Measurements from ENCODE around the gene RNF150. TPM values are rescaled to one million over a fixed set of nuclear protein-coding genes. Genes with fewer than 3 reads are reported as not detected.
"Not testable (repeated sequence)": the region's sequence is repeated elsewhere in the genome, so short reads cannot be mapped to it uniquely, and the experiment has no call there.

RNF150 gene
- total RNA-seq, 1 donor from 2014 or later: under 0.01 TPM

DNA sequence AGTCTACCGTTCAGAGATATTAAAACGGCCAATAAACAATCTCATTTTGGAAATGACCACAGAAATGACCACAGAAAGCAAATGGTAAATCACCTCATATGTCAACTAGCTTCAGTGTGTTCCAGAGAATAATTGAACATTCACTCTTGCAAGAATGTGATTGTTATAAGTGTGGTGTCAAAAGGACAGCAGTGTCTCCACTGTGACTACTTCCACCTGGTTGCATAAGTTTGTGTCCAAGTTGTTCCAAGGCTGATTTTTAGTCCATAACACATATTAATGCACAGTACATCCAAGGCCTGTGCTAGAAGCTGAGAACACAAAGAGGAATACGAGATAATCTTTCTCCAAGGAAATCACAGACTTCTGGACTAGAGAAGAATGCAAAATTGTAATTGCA, 37.4 kb upstream of the RNF150 start:
- no peak overlapping the region for H3K4me3 ChIP-seq (ENCODE audit: low read depth, low read length)
- TF ChIP-seq, protein P1, sequence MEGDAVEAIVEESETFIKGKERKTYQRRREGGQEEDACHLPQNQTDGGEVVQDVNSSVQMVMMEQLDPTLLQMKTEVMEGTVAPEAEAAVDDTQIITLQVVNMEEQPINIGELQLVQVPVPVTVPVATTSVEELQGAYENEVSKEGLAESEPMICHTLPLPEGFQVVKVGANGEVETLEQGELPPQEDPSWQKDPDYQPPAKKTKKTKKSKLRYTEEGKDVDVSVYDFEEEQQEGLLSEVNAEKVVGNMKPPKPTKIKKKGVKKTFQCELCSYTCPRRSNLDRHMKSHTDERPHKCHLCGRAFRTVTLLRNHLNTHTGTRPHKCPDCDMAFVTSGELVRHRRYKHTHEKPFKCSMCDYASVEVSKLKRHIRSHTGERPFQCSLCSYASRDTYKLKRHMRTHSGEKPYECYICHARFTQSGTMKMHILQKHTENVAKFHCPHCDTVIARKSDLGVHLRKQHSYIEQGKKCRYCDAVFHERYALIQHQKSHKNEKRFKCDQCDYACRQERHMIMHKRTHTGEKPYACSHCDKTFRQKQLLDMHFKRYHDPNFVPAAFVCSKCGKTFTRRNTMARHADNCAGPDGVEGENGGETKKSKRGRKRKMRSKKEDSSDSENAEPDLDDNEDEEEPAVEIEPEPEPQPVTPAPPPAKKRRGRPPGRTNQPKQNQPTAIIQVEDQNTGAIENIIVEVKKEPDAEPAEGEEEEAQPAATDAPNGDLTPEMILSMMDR (IDR thresholded peaks at IDR 0.05; ENCODE audit: insufficient read depth, low read length, severe bottlenecking): no peak
- no peaks in the 10 kb centered on the region for H3K27me3 ChIP-seq (ENCODE audit: control insufficient read depth, insufficient read depth, low read length)
- FAIRE-seq (no peak), DNase-seq (ENCODE audit: low read depth) (no peak)
- no peaks in the 10 kb centered on the region for H3K36me3 ChIP-seq (ENCODE audit: control insufficient read depth, insufficient read depth, low read length)

DNA sequence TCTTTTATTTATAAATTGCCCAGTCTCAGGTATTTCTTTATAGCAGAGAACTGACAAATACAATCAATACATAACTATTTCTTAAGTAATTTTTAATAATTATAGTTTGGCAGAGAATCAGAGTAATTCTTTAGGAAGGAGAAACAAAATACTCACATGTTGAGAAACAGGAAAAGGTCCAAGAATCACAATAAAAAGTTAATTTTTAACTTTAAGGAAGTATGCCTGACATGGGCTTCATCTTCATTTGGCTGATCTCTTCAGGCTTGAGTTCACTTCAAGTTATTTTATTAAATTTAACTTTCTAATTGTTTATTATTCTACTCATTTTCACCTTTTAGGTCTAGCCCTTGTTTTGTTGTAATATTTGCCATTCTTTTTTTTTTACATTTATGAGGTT, 36.1 kb upstream of the RNF150 start:
- DNase-seq (ENCODE audit: low read depth) (no peak), FAIRE-seq (no peak)
- TF ChIP-seq, protein P1 (IDR thresholded peaks at IDR 0.05; ENCODE audit: insufficient read depth, low read length, severe bottlenecking): no peak
- Histone ChIP-seq H3K4me3 (ENCODE audit: low read depth, low read length) (no peak overlapping the region), H3K36me3 (ENCODE audit: control insufficient read depth, insufficient read depth, low read length) (no peaks in the 10 kb centered on the region), H3K27me3 (ENCODE audit: control insufficient read depth, insufficient read depth, low read length) (no peaks in the 10 kb centered on the region)

DNA sequence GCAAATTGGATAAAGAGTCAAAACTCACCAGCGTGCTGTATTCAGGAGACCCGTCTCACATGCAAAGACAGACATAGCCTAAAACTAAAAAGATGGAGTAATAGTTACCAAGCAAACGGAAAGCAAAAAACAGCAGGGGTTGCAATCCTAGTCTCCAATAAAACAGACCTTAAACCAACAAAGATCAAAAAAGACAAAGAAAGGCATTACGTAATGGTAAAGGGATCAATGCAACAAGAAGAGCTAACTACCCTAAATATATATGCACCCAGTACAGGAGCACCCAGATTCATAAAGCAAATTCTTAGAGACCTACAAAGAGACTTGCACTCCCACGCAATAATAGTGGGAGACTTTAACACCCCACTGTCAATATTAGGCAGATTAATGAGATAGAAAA, 31.7 kb upstream of the RNF150 start:
- H3K27me3 ChIP-seq (ENCODE audit: control insufficient read depth, insufficient read depth, low read length); FAIRE-seq; DNase-seq (ENCODE audit: low read depth); H3K4me3 ChIP-seq (ENCODE audit: low read depth, low read length); H3K36me3 ChIP-seq (ENCODE audit: control insufficient read depth, insufficient read depth, low read length): not testable (repeated sequence)

DNA sequence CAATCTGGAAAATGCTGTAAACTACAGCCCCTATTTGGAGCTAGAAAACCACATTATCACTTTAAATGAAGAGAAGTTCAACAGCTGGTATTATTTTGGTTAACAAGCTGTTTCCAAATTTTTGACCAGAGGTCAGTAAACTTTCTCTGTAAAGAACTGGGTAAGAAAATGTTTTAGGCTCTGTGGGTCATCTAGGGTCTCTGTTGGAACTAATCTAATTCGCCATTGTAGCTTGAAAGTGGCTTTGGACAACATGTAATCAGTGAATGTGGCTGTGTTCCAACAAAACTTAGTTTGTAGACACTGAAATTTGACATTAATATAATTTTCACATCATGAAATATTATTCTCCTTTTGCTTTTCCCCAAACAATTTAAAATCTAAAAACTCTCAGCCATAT, 25.8 kb upstream of the RNF150 start:
- no peak overlapping the region for H3K4me3 ChIP-seq (ENCODE audit: low read depth, low read length)
- no peak for DNase-seq (ENCODE audit: low read depth)
- TF ChIP-seq, protein P1 (IDR thresholded peaks at IDR 0.05; ENCODE audit: insufficient read depth, low read length, severe bottlenecking): no peak
- no peak for FAIRE-seq
- H3K36me3 ChIP-seq (ENCODE audit: control insufficient read depth, insufficient read depth, low read length): no peaks in the 10 kb centered on the region
- H3K27me3 ChIP-seq (ENCODE audit: control insufficient read depth, insufficient read depth, low read length): no peaks in the 10 kb centered on the region

DNA sequence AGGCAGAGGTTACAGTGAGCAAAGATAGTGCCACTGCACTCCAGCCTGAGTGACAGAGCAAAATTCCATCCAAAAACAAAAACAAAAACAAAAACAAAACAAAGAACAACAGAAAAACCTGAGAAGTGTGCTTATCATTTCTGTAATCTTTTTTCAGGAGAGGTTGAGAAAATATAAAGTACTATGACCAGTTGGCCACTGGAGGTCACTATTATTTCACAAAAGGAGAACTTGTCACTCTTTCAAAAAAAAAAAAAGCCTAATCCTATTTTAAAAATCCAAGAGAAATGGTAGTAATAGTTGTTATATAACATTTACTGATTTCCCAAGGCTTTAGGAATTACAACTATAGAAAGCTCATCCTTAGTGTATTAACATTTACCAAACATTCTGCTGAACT, 24.9 kb upstream of the RNF150 start:
- Histone ChIP-seq H3K27me3 (ENCODE audit: control insufficient read depth, insufficient read depth, low read length) (no peaks in the 10 kb centered on the region), H3K4me3 (ENCODE audit: low read depth, low read length) (no peak overlapping the region), H3K36me3 (ENCODE audit: control insufficient read depth, insufficient read depth, low read length) (no peaks in the 10 kb centered on the region)
- FAIRE-seq (no peak), DNase-seq (ENCODE audit: low read depth) (peak; percentile 33)
- TF ChIP-seq, protein P1 (IDR thresholded peaks at IDR 0.05; ENCODE audit: insufficient read depth, low read length, severe bottlenecking): peak; percentile 37

DNA sequence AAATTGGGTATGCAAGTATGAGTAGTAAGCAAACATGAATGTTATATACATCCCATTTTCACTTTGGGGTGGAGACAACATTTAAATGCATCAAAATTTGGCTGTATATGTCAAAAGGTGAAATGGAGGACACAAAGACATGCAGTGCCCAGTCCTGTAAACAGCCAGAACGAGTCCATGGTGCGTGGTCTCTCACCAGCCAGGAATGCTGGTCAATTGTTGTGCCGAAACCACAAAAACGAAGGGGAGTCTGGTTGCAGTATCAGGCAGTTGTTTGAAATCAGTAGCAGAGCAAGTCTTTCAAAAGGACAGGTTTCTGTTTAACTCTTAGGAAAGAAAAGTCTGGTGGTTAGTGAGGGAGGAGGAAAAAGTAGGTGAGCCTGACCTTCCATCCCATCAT, 22.3 kb upstream of the RNF150 start:
- no peak for DNase-seq (ENCODE audit: low read depth)
- TF ChIP-seq, protein P1 (IDR thresholded peaks at IDR 0.05; ENCODE audit: insufficient read depth, low read length, severe bottlenecking): no peak
- FAIRE-seq: no peak
- Histone ChIP-seq H3K27me3 (ENCODE audit: control insufficient read depth, insufficient read depth, low read length) (no peaks in the 10 kb centered on the region), H3K4me3 (ENCODE audit: low read depth, low read length) (no peak overlapping the region), H3K36me3 (ENCODE audit: control insufficient read depth, insufficient read depth, low read length) (no peaks in the 10 kb centered on the region)

All from bronchial epithelial cell (primary cell).